Hematopoietic multipotent progenitor cell treated with erythropoietin and hydrocortisone succinate and interleukin-3 and kit ligand, for 15 days (in vitro differentiated cells): ENCODE measurements around the gene CHN1.

ENCODE experiments used
- DNase-seq: peaks from one replicate; pipeline ENCODE4 v3.0.0-alpha.2; 2015; ENCODE audit warnings: low spot score

Gene CHN1

DNA sequence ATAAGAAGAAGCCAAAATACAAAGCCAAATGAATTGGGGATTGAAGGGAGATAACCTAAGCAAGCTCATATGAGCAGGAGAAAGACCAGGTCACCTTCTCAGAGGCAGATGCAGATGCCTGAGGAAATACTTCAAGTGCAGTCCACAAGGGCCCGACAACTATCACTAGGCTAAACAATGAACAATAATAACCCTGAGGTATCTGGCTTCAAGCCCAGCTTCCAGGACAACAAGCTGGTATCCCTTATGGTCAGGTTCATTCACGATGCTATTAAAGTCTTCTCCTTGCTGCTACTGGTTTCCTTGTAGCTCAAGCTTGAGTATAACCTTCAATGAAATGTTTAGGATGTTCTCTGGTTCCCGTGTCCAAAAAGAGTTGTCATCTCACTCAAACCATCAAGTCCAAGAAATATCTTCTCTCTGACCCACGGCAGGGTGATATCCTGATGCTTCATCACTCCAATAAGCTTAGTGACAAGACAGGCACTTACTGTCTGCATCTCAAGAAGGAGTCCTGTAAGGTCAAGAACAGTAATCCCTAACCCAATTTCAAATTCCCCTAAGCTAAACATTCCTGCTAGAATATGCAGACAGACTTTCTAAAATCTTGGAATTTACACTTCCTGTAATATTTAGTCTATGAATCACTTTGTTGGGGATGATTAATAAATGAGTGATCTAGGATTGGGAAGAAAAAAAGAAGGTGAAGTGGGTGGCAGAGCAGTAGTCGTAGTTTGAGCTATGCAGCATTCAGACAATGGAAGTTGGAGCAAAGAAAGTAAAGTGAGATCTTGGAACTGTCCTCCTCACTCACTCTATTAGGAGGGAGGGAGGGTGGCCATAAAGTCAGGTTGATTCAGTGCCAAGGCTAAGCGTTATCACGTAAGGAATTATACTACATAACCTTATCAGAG lies 33.1 kb downstream of the CHN1 start:
- no peak for DNase-seq

DNA sequence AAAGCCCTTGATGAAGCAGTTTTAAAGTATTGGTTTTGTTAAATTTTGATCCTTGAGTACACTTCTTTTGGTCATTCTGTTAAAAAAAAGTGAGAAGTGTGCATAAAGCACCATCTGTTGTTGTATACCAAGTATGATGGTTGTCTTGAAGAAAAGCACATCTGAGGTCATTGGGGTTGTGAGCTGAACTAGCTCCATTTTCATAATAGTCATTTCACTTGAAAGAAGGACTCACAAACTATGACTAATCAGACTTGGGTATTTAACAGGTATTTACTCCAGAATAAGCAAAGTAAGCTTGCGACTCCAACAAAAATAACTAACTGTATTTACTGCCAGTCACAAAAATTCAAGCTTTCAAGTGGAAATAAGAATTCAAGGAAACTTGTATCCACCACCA lies 35.1 kb downstream of the CHN1 start:
- no peak for DNase-seq

DNA sequence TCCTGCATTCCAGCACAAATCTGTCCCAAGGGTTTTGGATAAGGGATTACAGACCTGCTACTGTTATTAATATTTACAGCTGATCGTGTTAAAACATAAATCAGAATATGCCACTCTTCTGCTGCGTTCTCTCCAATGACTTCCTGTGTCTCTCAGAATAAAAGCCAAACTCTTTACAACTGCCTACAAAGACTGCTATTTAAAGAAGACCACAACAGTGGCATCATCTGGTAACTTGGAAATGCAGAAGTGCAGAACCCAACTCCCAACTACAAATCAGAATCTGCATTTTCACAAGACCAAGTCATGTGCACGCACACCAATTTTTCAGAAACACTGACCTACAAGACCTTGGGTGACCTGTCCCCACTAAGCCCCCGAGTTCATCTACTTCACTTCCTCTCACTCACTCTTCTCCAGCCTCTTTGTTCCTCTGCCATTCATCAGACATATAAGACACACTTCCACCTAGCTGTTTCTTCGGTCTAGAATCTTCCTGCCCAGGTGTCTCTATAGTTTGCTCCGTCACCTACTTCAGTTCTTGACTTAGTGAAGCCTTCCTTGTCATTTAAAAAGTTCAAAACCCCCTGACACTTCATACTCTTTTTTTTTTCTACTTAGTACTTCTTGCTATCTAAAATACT lies 36.0 kb downstream of the CHN1 start:
- no peak for DNase-seq

DNA sequence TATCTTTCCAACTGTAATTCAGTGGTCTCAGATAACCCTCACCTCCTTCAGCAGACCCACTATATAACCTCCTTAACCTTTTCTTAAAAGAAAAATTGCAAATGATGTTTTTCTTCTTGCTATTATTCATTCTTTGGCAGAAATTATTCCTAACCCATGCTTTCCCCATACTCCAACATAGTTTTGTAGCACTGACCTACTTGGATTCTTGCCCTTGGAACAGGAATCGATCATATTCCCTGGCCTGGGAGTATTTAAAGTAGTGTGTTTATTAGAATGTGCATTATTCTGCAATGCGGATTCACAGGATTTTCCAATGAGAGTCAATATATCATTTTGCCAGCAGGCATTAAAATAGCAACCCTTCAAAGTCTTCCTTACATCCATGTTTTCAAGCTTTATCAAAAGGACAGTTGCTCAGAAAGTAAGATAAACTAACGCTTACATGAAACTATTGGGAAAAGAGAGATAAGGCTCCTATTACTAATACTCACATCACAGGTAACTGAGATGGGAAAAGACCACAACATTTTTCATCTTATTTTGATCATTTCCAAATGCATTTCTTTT lies 37.4 kb downstream of the CHN1 start:
- no peak for DNase-seq

DNA sequence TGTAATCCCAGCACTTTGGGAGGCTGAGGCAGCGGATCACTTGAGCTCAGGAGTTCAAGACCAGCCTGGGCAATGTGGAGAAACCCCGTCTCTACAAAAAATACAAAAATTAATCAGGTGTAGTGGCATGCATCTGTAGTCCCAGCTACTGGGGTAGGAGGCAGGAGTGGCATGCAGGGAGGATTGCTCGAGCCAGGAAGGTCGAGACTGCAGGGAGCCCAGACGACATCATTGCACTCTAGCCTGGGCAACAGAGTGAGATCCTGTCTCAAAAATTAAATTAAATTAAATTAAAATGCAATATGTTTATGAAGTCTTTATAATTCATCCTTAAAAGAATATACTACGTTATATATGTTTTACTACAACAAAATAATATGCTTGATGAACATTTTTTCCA lies 38.1 kb downstream of the CHN1 start:
- no peak for DNase-seq

DNA sequence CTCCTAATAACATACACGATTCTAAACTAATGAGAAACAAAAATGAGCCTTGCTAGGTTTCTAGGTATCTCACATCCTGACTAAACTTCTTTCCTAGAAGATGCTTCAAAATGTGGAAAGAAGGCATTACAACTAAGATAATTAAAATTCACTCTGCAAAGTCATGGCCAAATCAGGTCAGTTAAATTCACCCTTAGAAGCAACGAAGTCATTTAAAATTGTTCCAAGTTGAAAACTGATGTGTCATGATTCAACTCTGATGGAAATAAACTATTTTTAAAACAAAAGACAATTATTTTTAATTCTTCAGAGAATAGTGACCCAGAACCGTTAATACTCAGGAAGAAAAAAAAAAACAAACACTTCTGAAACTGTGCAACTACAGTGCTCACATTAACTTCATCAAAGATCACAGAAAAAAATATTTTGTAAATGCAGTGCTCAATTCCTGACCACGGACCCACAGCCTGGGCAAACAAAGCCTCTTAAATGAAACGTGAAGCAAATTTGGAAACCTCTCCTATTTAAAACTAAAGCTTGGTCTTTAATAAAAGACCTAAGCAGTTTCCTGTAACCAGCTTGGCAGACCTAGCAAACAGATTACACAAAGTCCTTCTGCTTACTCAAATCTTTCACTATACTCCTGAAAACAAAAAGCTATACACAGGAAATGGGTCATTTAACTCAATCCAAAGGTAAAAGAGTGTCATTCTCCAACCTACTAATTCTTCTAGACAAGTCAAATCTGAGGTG lies 39.0 kb downstream of the CHN1 start:
- no peak for DNase-seq

DNA sequence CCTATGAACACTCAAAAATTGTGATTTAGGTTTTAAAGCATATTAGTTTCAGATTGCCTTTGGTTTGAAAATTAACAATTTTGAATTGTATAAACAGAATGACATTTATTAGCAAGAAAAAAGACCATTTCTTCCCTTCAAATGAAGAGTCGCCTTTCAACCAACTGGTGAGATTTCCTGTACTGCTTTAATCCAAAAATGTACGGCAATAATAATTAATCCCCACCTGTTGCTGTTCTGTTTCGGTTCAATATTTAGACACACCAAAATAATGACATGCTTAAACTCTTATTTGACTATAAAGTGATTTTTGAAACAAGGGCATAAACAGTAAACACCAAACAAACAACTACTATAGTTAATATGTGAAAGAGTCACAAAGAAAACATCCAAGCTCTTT lies 39.6 kb downstream of the CHN1 start:
- DNase-seq: no peak

DNA sequence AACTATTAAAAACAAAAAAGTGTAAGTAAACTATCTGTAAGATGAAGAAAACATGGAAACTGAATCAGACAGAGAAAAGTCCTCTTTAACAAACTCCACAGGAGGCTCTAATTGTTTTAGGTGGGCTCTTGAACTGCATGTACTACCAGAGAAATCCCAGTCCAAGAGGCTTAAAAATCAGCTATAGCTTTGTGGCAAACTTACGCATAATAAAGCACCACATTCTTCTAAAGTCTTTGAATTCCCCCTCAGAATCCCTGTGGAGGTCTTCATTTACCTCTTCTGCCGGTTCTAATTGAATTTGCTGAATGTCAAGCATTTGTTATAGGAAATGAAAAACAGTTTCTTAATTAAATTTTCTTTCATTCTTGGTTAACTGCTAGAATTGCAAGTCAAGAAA lies 40.8 kb downstream of the CHN1 start:
- no peak for DNase-seq

DNA sequence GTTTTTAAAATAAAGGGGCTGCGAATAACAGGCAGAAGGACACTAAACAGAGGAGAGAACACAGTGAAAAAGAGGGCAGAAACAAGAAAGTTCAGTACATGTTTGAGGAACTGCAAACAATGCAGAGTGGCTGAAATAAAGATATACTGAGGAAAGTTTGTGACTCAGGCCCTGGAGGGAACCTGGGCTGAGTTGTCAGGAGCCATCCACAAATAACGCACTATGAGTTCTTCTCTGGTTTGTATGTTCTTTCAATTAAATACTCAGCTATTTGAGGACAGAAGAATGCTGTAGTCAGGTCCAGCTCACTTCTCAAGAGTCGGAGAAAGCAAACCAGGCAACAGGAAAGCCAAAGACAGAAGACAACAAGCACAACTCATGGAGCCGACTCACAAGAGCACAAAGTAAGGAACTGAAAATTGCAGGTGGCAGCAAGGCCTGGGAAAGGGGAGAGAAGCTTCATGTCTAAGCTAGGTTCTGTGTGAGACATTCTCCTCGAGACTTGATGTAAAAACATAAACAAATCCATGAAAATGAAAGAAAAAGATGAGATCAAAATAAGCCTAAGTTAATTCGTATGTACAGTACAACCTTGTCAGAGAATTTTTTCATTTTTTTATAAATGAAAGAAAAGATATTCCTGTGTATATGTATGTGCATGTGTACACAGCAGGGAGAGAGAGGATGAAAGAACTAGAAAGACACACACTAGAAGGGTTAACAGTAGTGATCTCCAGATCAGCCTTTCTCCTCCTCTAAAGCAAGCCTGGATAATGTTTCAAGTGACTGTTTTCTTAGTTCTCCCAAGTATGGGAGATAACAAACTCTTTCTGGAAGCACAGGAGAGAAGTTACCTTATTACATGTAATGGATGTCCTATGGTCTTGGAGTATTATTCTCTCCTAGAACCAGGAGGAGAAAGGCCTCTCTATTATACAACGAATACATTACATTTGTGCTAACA lies 41.5 kb downstream of the CHN1 start:
- no peak for DNase-seq

DNA sequence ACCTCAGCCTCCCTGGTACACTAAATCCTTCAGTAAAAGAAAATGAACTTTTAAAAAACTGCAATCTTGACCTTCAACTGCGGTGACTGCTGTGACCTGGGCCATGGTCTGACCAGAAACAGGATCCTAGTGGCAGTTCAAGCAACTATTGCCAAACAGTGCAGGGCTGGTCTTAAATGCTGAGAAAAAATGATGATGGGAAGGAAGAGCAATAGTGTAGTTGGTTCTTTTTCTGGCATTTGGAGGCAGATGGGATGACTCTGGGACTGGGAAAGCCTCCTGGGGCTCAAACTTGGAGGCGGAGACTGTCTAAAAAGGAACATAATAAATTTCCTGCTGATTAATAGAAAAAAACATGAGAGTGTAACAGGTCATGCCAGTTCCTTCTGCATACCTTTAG lies 45.4 kb downstream of the CHN1 start:
- DNase-seq: no peak

DNA sequence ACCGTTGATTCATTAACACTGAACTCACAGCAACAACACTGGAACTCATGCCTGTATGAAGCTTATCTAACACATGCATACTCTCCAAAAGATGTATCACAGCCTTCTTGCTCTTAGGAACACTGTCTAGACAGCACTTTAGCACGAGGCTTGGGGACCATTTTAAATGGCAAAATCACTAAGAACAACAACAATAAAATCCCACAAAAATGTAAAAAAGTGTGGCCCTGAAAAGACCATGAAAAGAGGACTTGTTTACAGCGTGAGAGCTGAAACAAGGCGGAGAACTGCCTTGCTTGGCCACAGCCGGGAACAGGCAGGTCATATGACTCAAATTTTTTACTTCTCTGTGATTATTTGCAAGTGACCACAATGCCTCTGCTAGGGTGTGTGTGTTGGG lies 48.1 kb downstream of the CHN1 start:
- no peak for DNase-seq

DNA sequence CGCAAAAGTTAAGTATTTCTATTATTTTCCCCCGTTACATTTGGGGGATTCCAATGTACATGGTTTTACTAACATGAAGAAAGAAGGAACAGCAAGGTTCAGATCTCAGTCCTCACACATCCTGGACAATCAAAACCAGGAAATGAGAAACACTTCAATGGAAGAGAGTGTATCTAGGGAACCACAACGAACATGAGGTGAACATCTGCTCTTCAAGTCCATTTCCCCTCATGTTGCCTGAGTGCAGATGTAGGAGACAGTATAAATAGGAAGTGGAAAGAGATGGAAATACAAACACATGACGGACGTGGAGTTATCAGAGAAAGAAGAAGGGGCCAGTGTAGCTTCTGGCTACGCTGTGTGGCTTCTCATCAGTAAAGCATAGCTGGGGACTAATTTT lies 52.6 kb downstream of the CHN1 start:
- no peak for DNase-seq

DNA sequence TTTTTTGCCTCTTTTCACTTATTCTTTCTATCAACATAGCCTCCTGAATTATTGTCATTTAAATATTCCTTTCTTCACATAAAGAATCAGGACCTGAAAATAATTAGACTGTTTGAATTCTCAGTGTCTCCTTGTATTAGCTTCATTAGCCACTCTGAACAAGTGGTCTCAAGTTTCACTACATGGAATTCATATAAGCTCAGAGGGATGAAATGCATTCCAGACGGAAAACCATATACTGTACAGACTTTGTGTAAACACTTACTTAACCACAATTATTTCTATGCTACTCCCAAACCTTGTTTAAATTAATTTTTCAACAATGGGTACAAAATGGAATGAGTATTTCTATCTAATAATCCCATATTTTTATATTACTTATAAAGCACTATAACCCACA lies 53.4 kb downstream of the CHN1 start:
- DNase-seq: no peak

DNA sequence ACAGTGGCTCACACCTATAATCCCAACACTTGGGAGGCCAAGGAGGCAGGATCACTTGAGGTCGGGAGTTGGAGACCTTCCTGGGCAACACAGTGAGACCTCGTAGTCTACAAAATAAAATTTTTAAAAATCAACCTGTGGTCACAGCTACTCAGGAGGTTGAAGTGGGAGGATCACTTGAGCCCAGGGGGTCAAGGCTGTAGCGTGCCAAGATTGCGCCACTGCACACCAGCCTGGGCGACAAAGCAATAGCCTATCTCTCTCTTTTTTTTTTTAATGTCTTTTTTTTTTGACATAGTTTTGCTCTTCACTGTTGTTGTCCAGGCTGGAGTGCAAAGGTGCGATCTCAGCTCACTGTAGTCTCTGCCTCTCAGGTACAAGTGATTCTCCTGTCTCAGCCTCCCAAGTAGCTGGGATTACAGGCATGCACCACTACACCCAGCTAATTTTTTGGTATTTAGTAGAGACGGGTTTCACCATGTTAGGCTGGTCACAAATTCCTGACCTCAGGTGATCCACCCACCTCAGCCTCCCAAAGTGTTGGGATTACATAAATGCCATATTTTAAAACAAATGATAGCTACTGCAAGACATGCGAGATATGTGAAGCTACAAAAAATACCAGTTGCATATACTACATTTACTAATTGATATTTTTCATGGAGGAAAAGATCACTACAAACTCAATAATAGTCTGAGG lies 55.0 kb downstream of the CHN1 start:
- DNase-seq: no peak

DNA sequence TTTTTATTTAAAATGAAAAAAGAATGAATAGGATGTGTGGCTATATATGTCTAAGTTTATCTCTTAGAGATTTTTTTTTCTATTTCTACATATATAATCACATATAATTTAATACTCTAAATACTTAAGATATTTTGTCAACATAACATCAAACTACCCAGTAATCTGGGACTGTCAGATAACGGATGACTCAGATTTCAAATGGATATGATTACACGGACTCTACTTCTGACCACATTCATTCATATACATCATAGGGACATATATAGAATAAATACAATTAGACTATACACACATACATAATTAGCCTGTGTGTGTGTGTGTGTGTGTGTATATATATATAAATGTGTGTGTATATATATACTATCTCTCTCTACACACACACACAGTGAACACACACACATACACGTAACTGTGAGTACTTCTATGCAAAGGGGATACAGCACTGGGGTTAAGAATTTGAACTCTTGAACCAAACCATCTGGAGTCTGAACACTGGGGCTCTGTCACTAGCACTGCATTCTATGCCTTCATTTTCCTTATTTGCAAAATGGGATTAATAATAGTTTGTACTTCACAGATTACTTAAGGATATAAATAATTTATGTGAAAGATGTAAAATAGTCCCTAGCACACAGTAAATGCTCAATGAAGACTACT lies 59.5 kb downstream of the CHN1 start:
- DNase-seq: no peak

DNA sequence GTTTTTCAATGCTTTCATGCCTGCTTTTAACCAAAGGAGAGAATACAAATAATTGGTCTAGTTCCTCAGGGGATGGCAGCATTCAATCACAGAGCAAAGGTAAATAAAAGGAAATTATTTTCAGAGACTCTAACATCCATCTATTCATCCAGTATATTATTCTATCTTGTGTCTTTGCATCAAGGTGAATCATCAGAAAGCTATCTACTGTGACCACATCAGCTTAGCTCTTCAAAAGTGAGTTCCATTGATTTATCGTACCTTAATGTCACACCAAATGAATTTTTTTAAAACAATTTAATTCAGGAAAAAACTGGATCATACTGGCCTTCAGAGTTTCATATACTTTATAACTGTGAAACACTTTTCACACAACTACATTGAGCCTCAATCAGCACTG lies 66.1 kb downstream of the CHN1 start:
- DNase-seq: no peak

DNA sequence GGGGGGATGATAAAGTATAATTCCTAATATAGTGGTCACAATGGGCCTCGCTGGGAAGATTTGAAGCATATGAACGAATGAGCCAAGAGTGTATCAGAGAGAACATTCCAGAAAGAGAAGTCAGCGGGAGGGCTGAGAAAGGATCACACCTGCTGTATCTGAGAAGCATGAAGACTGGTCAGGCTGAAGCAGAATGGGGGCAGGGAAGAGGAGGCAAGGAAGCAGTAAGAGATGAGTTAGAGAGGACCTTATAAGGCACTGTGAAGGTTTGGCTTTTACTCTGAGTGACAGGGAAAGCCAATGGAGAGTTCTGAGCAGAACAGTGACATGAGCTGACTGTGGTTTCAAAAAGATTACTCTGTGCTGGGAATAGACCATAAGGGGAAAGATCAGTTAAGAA lies 73.5 kb downstream of the CHN1 start:
- no peak for DNase-seq

DNA sequence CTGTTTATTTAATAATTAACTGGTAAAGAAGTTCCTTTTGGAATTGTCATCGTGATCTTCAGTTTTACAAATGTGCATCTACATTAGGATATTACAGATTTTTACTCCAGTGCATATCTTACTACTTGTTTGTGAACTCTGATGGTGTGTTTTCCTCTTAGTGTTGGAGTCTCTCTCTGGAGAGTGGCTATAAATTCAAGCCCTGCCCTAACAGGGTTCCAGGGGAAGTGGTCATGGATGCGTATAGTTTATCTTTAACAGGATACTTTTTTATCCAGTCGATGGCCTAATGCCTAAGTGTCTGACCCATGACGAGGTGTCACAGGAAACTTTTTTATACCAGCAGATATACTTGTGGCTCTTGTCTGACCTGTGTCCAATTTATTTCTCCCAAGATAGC lies 75.4 kb downstream of the CHN1 start:
- no peak for DNase-seq

DNA sequence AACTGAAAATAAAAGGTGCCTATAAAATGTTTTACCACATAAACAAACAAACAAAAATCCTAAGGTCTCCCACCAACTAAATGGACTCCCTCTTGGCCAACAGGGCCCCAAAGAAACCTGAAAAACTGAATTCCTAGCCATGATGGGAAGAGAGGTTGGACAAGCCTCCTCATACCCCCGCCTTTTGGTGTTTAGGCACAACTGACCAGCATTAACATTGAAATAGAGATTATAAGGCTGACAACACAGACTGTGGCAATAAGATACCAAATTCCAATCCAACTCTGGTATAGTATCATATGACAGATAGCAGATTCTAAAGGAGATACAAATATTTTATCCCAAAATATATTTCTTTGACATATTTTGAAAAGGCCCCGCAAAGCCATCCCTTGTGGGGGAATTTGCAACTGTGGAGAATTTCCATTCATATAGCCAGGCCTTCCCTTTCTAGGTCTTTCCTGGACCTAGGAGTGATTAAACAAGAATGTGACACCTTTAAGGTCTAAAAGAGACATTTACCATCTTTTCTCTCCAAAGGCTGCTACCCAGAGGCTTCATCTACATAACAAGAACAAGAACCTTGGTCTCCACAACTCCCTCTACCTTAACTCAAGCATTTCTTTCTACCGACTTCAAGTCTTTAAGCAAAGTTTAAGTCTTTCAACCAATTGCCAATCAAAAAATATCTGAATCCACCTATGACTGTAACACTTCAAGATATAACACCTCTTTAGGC lies 80.0 kb downstream of the CHN1 start:
- DNase-seq: no peak
